Stimulated activated CD8-positive, alpha-beta memory T cell treated with anti-CD3 and anti-CD28 coated beads, Interleukin-4, amount 100 ng/mL, for 48 hours (primary cell): ENCODE measurements around the gene STX10.

Source experiments
- DNase-seq: peaks from one replicate; pipeline ENCODE4 v3.0.0-alpha.2; 2020

The STX10 gene

DNA sequence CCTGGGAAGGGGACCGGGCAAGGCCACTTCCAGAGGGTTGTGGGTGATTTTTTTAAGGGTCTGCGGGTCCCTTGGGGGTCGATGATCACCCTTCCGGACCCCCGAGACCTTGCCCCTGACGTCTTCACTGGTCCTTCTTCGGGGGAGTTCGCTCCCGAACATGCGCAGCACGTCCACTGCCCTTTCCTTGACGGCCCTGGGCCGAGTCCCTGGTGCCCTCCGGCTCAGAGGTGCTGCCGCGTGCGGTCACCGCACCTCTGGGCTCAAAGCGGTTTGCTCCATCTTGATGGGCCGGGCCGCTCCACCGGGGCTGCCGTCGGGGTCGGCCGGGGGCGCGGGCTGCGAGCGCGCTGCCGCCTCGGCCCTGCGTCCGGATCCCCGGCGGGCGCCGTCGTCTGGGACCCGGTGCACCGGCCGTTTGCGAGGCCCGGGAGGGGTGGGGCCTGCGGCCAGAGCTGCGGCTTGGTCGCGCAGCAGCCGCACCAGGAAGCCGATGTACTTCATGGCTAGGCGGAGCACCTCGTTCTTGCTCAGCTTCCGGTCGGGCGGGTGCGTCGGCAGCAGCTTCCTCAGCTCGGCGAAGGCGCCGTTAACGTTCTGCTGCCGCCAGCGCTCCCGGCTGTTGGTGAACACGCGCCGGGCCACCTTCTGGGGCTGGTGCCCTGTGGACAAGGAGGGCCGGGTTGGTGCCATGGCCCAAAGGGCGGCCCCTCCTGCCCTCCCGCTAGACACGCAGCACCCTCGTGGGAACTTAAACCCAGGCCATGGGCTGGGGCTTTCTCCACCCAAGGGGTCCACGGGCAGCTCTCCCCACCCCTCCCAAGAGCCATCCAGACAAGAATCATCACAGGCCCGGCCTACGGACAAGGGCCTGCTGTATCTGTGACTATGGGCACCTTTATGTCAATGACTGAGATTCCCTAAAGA, 50.8 kb downstream of the STX10 start:
- DNase-seq, result peak; percentile 81

DNA sequence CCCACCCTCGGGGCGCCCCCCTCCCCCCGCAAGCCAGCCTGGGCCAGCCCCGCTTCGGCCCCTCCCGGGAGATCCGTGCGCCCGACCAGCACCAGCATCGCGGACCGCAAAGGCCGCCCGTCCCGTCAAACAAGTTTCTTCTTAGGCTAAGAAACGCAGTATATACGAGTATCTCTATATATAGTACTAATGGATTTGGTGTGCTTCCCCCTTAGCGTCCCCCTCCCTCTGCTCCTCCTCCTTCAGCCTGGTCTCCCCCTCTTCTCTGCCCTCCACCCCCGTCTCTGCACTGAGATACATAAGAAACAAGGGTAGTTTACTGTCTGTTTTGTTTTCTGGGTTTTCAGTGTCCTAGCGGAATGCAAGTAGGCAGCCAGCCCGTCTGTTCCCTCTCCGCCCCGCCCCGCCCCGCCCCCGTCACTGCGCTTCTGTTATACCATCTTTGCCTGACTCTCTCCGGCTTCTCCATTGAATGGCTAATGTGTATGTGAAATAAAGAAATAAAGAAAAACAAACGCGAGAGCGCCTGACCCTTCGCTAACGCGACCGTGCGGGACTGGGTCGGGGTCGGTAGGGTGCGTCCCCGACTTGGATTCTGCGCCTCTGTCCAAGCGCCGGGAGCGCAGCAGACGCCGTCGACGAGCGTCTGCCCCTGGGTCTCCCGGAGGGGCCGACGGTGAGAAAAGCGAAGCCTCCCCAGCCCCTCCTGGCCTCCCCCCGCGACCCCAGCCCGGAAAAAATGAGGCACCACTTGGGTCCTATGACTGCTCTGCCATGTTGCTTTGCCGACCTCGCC, 51.7 kb downstream of the STX10 start:
- DNase-seq, result no peak

DNA sequence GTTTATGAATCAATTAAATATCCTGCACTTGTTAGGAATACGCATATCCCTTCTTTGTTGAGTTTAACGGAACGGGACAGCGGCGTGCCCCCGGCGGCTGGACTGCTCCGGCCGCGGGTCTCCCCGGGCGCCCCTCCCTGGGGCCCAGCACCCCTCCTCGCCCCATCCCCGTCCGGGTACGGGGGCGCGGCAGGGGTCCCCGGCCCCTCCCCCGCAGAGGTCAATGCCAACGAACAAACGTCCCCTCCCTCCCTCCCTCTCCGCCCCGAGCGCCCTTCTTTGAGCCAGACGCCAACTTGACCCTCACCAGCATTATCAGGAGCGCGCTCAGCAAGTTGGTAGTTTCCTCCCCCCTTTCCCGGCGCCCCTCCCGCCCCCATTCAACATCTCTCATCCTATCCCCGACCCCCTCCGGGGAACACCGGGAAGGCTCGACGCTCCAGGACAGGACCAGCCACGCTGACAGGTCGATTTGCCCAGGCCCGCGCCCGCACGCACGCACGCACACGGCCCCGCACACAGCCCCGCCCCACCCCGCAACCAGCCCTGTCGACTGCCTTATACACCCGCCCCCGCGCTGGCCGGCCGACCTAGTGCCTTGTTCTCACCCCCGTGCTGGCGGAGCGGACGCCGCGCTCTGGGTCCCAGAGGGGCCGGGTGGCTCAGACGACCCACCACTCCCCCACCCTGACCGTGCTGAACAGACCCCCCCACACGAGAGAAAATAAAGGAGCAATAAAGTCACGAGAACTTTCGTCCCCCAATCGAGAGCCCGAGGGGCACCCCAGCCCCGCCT, 52.5 kb downstream of the STX10 start:
- no peak for DNase-seq

DNA sequence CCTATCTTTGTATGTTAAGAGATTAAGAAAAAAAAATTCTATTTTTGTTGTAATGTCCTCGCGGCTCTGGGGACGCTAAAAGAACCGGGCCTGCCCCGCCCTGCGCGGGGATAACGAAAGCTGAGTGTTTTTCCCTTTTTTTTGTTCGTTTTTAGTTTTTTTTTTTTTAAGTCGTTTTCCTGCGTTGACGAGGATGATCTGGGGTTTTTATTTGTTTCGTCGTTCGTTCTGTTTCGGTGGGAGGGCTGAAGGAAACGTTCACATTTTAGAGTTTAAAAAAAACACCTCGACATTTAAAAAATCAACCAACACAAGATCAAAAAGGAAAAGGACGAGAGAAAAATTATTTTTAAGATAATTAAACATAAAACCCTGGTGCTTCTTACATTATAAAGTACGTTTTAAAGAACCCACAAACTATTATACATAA, 53.1 kb downstream of the STX10 start:
- no peak for DNase-seq

DNA sequence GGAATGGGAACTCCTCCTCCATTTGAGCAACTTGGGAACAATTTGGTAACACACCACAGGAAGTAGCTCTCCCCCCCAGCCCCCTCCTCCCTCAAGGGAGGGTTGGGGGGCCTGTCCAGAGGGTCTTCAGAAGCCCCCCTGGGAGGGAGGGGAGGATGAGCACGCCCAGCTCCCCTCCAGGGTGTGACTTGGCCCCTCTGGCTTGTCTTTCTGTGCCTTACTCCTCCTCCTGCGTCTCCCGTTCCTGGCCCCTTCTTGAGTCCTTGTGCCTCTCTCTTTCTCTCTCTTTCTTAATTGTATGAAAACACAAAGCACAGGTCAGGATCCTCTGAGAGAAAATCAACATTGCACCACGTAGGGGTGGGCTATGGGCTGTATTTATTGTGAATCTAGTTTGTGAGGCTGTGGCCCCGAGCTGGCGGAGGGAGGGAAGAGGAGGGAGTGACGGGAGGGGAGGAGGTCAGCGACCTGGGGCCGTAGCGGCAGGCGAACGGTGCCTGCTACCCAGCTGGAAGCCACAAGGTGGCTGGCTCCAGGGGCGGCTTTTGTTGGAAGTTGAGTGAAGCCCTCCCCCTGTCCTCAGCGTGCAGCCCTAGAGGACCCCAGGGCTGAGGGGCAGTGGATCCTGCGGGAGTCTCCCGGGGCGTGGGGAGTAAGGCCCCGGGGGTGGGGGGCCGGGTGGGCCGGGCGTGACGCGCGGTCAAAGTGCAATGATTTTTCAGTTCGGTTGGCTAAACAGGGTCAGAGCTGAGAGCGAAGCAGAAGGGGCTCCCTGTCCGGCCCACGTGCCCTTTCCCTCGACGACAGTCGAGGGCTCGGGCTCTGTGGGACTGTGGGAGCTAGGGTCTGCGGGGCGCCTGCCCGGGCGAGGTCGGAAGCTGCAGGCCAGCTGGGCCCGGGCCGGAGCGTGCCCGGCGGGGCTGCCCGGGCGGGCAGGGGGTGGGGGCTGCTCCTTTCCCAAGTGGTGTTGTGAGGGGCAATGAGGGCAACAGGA, 53.9 kb downstream of the STX10 start:
- DNase-seq, result no peak

DNA sequence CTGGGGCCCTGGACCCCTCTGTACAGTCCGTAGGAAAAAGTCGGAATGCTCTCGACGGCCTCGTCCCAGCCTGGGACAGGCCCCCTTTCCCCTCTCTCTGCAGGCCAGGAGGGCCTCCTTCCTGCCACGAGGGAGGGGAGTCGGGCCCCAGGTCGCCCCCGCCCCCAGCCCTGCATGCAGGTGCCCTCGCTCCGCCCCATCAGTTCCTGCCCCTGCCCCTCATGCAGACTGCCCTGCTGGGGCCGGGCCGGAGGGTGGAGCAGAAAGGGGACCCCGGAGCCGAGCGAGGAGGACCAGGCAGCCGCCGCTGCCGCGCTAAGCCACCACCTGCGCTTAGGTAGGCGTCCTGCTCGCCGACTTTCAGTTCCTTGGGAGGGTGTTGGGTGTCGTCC, 54.8 kb downstream of the STX10 start:
- DNase-seq, result no peak

DNA sequence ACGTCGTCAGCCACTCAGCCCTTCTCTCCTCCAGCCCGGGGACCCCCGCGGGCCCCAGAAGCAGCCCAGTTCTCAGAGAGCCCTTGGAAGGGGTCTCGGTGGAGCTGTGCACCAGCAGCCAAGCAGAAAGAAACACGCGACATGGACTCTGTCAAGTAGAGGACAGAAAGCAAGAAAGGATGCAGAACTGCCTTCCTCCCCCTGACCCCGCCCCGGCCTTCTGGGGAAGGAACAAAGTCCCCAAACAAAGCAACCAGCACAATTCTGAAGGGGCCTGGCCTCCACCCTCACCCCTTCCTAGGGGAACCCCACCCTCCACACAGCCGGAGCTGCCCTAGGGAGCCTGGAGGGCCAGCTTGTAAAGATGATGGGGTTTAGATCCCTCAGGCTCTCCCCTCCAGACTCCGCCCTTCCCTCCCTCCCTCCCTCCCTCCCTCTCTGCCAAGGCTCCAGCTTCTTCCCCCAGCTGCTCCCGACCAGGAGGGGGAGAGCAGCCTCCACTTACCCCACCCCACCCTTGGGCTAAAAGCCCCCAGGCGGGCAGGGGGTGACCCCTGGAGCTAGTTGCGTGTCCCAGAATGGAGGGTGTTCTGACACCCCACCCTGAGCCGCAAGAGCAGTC, 55.3 kb downstream of the STX10 start:
- no peak for DNase-seq

DNA sequence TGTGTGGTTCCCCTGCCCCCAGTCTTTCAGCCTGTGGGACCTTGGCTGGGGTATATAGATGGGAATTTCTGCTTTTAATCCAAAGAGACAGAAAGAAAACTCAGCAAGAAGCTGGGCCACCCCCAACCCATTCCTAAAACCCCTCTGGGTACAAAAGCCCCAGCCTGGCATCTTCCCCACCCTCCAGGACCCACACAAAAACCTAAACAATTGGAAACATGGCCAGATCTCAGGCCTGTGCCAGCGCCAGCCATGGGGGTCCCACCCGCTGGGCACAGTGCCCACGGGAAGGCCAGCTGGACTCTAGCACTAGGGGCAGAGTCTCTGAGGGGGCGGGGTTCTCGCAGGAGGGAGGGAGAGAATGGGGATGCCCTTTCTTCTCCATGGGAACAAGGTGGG, 56.1 kb downstream of the STX10 start:
- DNase-seq, result no peak
